Measurements from ENCODE around the gene KMT5B. TPM values are rescaled to one million over a fixed set of nuclear protein-coding genes. Genes with fewer than 3 reads are reported as not detected.
A peak's percentile ranks its signal among the peaks of the same experiment; 100 is the strongest.

KMT5B gene
- total RNA-seq = 64.2 to 65.5 TPM (median 64.7 TPM) in 3 replicates

- peaks cover 36% of the 10 kb centered on the region for H3K4me1 Mint-ChIP-seq
- no peaks in the 10 kb centered on the region for H3K9me3 Mint-ChIP-seq
- H3K36me3 Mint-ChIP-seq = no peaks in the 10 kb centered on the region
- H3K27me3 Mint-ChIP-seq (ENCODE audit: low read depth) = peaks cover 3% of the 10 kb centered on the region
- TF ChIP-seq CTCF (IDR thresholded peaks at IDR 0.05; ENCODE audit: unreplicated experiment) = no peak
- DNase-seq (ENCODE audit: low spot score in 2 of 2, unreplicated experiment in 2 of 2) = peak in 1 of 2 experiments; percentile 81
- peak within 1 kb of the TSS; percentile 90 for H3K4me3 Mint-ChIP-seq
- H3K27ac Mint-ChIP-seq = peak within 1 kb of the TSS; percentile 95
These were observed at the start of gene KMT5B for GRCh38 chr11:68213135-68213515. KMT5B (minus strand) TSS chr11:68213296; CDS start chr11:68190076, 23,220 bp downstream.

GRCh38 chr11:68262544-68262827 is 49.4 kb upstream of the KMT5B start:
- H3K9me3 Mint-ChIP-seq = no peaks in the 10 kb centered on the region
- no peak for DNase-seq (ENCODE audit: low spot score in 2 of 2, unreplicated experiment in 2 of 2)
- H3K4me1 Mint-ChIP-seq = peaks cover 2% of the 10 kb centered on the region
- no peak overlapping the region for H3K4me3 Mint-ChIP-seq
- H3K27ac Mint-ChIP-seq = no peak overlapping the region
- no peak for TF ChIP-seq CTCF (IDR thresholded peaks at IDR 0.05; ENCODE audit: unreplicated experiment)
- no peaks in the 10 kb centered on the region for H3K27me3 Mint-ChIP-seq (ENCODE audit: low read depth)
- H3K36me3 Mint-ChIP-seq = peaks cover 29% of the 10 kb centered on the region

GRCh38 chr11:68261749-68262543 is 48.9 kb upstream of the KMT5B start:
- peaks cover 25% of the 10 kb centered on the region for H3K36me3 Mint-ChIP-seq

GRCh38 chr11:68261006-68261405 is 47.9 kb upstream of the KMT5B start:
- no peak for TF ChIP-seq CTCF (IDR thresholded peaks at IDR 0.05; ENCODE audit: unreplicated experiment)
- H3K4me3 Mint-ChIP-seq = no peak overlapping the region
- no peaks in the 10 kb centered on the region for H3K27me3 Mint-ChIP-seq (ENCODE audit: low read depth)
- no peak for DNase-seq (ENCODE audit: low spot score in 2 of 2, unreplicated experiment in 2 of 2)
- H3K9me3 Mint-ChIP-seq = no peaks in the 10 kb centered on the region
- peaks cover 25% of the 10 kb centered on the region for H3K36me3 Mint-ChIP-seq
- H3K27ac Mint-ChIP-seq = no peak overlapping the region
- H3K4me1 Mint-ChIP-seq = peaks cover 11% of the 10 kb centered on the region

More at GRCh38 chr11:68261749-68262543, 48.9 kb upstream of the KMT5B start:
- Mint-ChIP-seq H3K9me3 (no peaks in the 10 kb centered on the region), H3K27me3 (ENCODE audit: low read depth) (no peaks in the 10 kb centered on the region), H3K4me1 (peaks cover 3% of the 10 kb centered on the region), H3K27ac (no peak overlapping the region), H3K4me3 (no peak overlapping the region)
- TF ChIP-seq CTCF (IDR thresholded peaks at IDR 0.05; ENCODE audit: unreplicated experiment) = no peak
- no peak for DNase-seq (ENCODE audit: low spot score in 2 of 2, unreplicated experiment in 2 of 2)

GRCh38 chr11:68260484-68260883 is 47.4 kb upstream of the KMT5B start:
- H3K36me3 Mint-ChIP-seq = peaks cover 25% of the 10 kb centered on the region
- no peak overlapping the region for H3K27ac Mint-ChIP-seq
- DNase-seq (ENCODE audit: low spot score in 2 of 2, unreplicated experiment in 2 of 2) = no peak
- TF ChIP-seq CTCF (IDR thresholded peaks at IDR 0.05; ENCODE audit: unreplicated experiment) = no peak
- H3K4me3 Mint-ChIP-seq = no peak overlapping the region
- H3K9me3 Mint-ChIP-seq = no peaks in the 10 kb centered on the region
- H3K27me3 Mint-ChIP-seq (ENCODE audit: low read depth) = no peaks in the 10 kb centered on the region
- peaks cover 15% of the 10 kb centered on the region for H3K4me1 Mint-ChIP-seq

Data from mesothelial cell of epicardium (in vitro differentiated cells).